OCI-LY3 (cell line): ENCODE measurements around the gene ALDH1A1.

Source experiments
- H2AFZ ChIP-seq: fragments of 200-600, 300-600 bp; shearing (Covaris generic); 2 replicates; pipeline ENCODE4 v1.6.0; 2014; ENCODE audit warnings: antibody characterized with exemption, low read depth, low read length
- H3K27ac ChIP-seq: fragments of 200-600, 300-600 bp; sonication (generic); 2 replicates; pipeline ENCODE4 v1.5.1; 2014; ENCODE audit warnings: mild to moderate bottlenecking, low read length, moderate library complexity, mixed read lengths
- H3K27me3 ChIP-seq: fragments of 200-600, 300-600 bp; sonication (generic); 2 replicates; pipeline ENCODE4 v1.6.1; 2014; ENCODE audit warnings: low read depth, low read length, mixed read lengths
- H3K36me3 ChIP-seq: fragments of 200-600, 300-600 bp; sonication (generic); replicated peaks from 2 replicates; pipeline ENCODE3; 2014; ENCODE audit warnings: low read depth, low read length, mixed read lengths
- H3K4me1 ChIP-seq: fragments of 300-600, 200-600 bp; sonication (generic); 2 replicates; pipeline ENCODE4 v1.6.1; 2014; ENCODE audit warnings: low read length, mixed read lengths
- H3K4me2 ChIP-seq: fragments of 200-600, 300-600 bp; sonication (generic); 2 replicates; pipeline ENCODE4 v1.6.1; 2014; ENCODE audit warnings: low read length, mixed read lengths
- H3K4me3 ChIP-seq: fragments of 300-600, 200-600 bp; sonication (generic); 2 replicates; pipeline ENCODE4 v1.5.1; 2014; ENCODE audit warnings: antibody characterized with exemption, mild to moderate bottlenecking, low read length, moderate library complexity
- H3K79me2 ChIP-seq: fragments of 300-600, 200-600 bp; shearing (Covaris generic); 2 replicates; pipeline ENCODE4 v1.6.1; 2014; ENCODE audit warnings: mild to moderate bottlenecking, low read length, mixed read lengths
- H3K9ac ChIP-seq: fragments of 300-600, 200-600 bp; shearing (Covaris generic); 2 replicates; pipeline ENCODE4 v1.6.0; 2014; ENCODE audit warnings: mild to moderate bottlenecking, low read length, moderate library complexity
- H3K9me3 ChIP-seq: fragments of 200-600, 300-600 bp; shearing (Covaris generic); 2 replicates; pipeline ENCODE4 v1.6.1; 2014; ENCODE audit warnings: low read length, mixed read lengths; ENCODE audit not compliant: insufficient read depth
- H4K20me1 ChIP-seq: fragments of 200-600, 300-600 bp; sonication (generic); 2 replicates; pipeline ENCODE4 v1.6.1; 2016; ENCODE audit warnings: low read length, mixed read lengths; ENCODE audit not compliant: insufficient read depth
- CTCF ChIP-seq: fragments of 200-600, 300-600 bp; sonication (generic); IDR thresholded peaks from 2 replicates; pipeline ENCODE4 v1.5.1; 2014; ENCODE audit warnings: antibody characterized with exemption, low read length, low read depth
- EZH2phosphoT487 ChIP-seq: fragments of 200-600 bp; shearing (Covaris generic); IDR thresholded peaks from 2 replicates; pipeline ENCODE4 v1.6.1; 2018; ENCODE audit warnings: antibody characterized with exemption, mixed run types, low read depth

Gene ALDH1A1

GRCh38 chr9:72888943-72889342 is 63.9 kb downstream of the ALDH1A1 start:
- Histone ChIP-seq H3K4me3 (no peak overlapping the region), H3K4me2 (no peak overlapping the region), H3K27me3 (peaks cover 6% of the 10 kb centered on the region), H3K4me1 (no peaks in the 10 kb centered on the region), H2AFZ (no peak overlapping the region), H3K79me2 (no peaks in the 10 kb centered on the region), H3K27ac (no peak overlapping the region), H3K9ac (no peak overlapping the region), H3K9me3 (no peaks in the 10 kb centered on the region), H4K20me1 (no peaks in the 10 kb centered on the region), H3K36me3 (no peaks in the 10 kb centered on the region)
- TF ChIP-seq CTCF: no peak
- no peak for TF ChIP-seq EZH2phosphoT487

- Histone ChIP-seq H3K27ac (no peak overlapping the region), H3K36me3 (no peaks in the 10 kb centered on the region)
Measured at GRCh38 chr9:72888067-72888466, 64.8 kb downstream of the ALDH1A1 start.

GRCh38 chr9:72886386-72886785 is 66.5 kb downstream of the ALDH1A1 start:
- no peak overlapping the region for H3K4me2 ChIP-seq
- H2AFZ ChIP-seq: no peak overlapping the region
- H3K4me1 ChIP-seq: no peaks in the 10 kb centered on the region
- no peaks in the 10 kb centered on the region for H3K79me2 ChIP-seq
- TF ChIP-seq CTCF: no peak
- TF ChIP-seq EZH2phosphoT487: no peak
- H3K9ac ChIP-seq: no peak overlapping the region
- H3K27ac ChIP-seq: no peak overlapping the region
- no peaks in the 10 kb centered on the region for H3K36me3 ChIP-seq
- H4K20me1 ChIP-seq: no peaks in the 10 kb centered on the region
- H3K27me3 ChIP-seq: peaks cover 8% of the 10 kb centered on the region; the same call in 1 of the 2 replicates
- no peak overlapping the region for H3K4me3 ChIP-seq
- H3K9me3 ChIP-seq: no peaks in the 10 kb centered on the region

More at GRCh38 chr9:72888067-72888466, 64.8 kb downstream of the ALDH1A1 start:
- H3K9me3 ChIP-seq: no peaks in the 10 kb centered on the region
- no peak overlapping the region for H2AFZ ChIP-seq
- H3K4me1 ChIP-seq: no peaks in the 10 kb centered on the region
- H4K20me1 ChIP-seq: no peaks in the 10 kb centered on the region
- TF ChIP-seq EZH2phosphoT487 (no peak), CTCF (no peak)
- no peak overlapping the region for H3K4me3 ChIP-seq
- no peak overlapping the region for H3K4me2 ChIP-seq
- peaks cover 8% of the 10 kb centered on the region; the same call in 1 of the 2 replicates for H3K27me3 ChIP-seq
- no peak overlapping the region for H3K9ac ChIP-seq
- no peaks in the 10 kb centered on the region for H3K79me2 ChIP-seq

GRCh38 chr9:72884508-72884907 is 68.3 kb downstream of the ALDH1A1 start:
- H4K20me1 ChIP-seq: no peaks in the 10 kb centered on the region
- no peaks in the 10 kb centered on the region for H3K4me1 ChIP-seq
- H3K79me2 ChIP-seq: no peaks in the 10 kb centered on the region
- peaks cover 8% of the 10 kb centered on the region; the same call in 1 of the 2 replicates for H3K27me3 ChIP-seq
- no peak overlapping the region for H3K9ac ChIP-seq
- no peaks in the 10 kb centered on the region for H3K36me3 ChIP-seq
- no peak overlapping the region for H3K4me3 ChIP-seq
- no peak overlapping the region for H2AFZ ChIP-seq
- H3K27ac ChIP-seq: no peak overlapping the region
- TF ChIP-seq EZH2phosphoT487: no peak
- no peak for TF ChIP-seq CTCF
- no peak overlapping the region for H3K4me2 ChIP-seq
- H3K9me3 ChIP-seq: no peaks in the 10 kb centered on the region
